BLaER1 treated with 17β-estradiol and CSF1 and Interleukin-3, amounts not matched to agents 10 nM and 100 nM (cell line): ENCODE measurements around the gene UVSSA.
"Not testable (repeated sequence)": the region's sequence is repeated elsewhere in the genome, so short reads cannot be mapped to it uniquely, and the experiment has no call there.

Experiments used
- H3K27ac ChIP-seq, 11 experiments: shearing (Covaris generic); formaldehyde crosslinking; 2 replicates each; pipeline ENCODE4 v1.8.1; 2022
- H3K27me3 ChIP-seq, 11 experiments: shearing (Covaris generic); formaldehyde crosslinking; 2 replicates each; pipeline ENCODE4 v1.8.1; 2022
- H3K36me3 ChIP-seq, 11 experiments: shearing (Covaris generic); formaldehyde crosslinking; 2 replicates each; pipeline ENCODE4 v1.8.1; 2022
- H3K4me1 ChIP-seq, 10 experiments: shearing (Covaris generic); formaldehyde crosslinking; 2 replicates each; pipeline ENCODE4 v1.8.1; 2022
- H3K4me2 ChIP-seq, 11 experiments: shearing (Covaris generic); formaldehyde crosslinking; 2 replicates each; pipeline ENCODE4 v1.8.1; 2022
- H3K4me3 ChIP-seq, 10 experiments: shearing (Covaris generic); formaldehyde crosslinking; 2 replicates each; pipeline ENCODE4 v1.8.1; 2022
- H3K9ac ChIP-seq, 11 experiments: shearing (Covaris generic); formaldehyde crosslinking; 2 replicates each; pipeline ENCODE4 v1.8.1; 2022
- H3K9me3 ChIP-seq, 11 experiments: shearing (Covaris generic); formaldehyde crosslinking; replicated peaks in 1 of 11; 2 replicates each; pipeline ENCODE4 v1.8.1; 2022
- H4K20me1 ChIP-seq, 11 experiments: shearing (Covaris generic); formaldehyde crosslinking; 2 replicates each; pipeline ENCODE4 v1.8.1; 2022
- Cebpa-rat ChIP-seq, 11 experiments: shearing (Covaris generic); IDR thresholded peaks; 2 replicates each; pipeline ENCODE4 v1.8.1; 2022

The UVSSA gene

GRCh38 chr4:1321946-1322650, 24.9 kb upstream of the UVSSA start:
- Histone ChIP-seq H3K9me3 (no peaks in the 10 kb centered on the region), H3K4me2 (no peak overlapping the region), H3K4me1 (peaks cover 0 to 18% (median 10%) of the 10 kb centered on the region in 10 experiments; a peak in 15 of 20 replicates), H3K27me3 (no peaks in the 10 kb centered on the region), H3K9ac (no peak overlapping the region), H3K4me3 (no peak overlapping the region), H4K20me1 (peaks cover 18 to 93% (median 60%) of the 10 kb centered on the region in 11 experiments; a peak in 21 of 22 replicates), H3K36me3 (peaks cover 89 to 100% (median 98%) of the 10 kb centered on the region in 11 experiments), H3K27ac (no peak overlapping the region)
- no peak for TF ChIP-seq Cebpa-rat (IDR thresholded peaks at IDR 0.05)

GRCh38 chr4:1323280-1323634, 23.8 kb upstream of the UVSSA start:
- peaks cover 24 to 95% (median 69%) of the 10 kb centered on the region in 11 experiments; a peak in 21 of 22 replicates for H4K20me1 ChIP-seq
- H3K9me3 ChIP-seq = no peaks in the 10 kb centered on the region
- no peak overlapping the region for H3K4me3 ChIP-seq
- H3K36me3 ChIP-seq = peaks cover 91 to 100% (median 99%) of the 10 kb centered on the region in 11 experiments
- H3K4me1 ChIP-seq = peaks cover 0 to 27% (median 15%) of the 10 kb centered on the region in 10 experiments; a peak in 15 of 20 replicates
- TF ChIP-seq Cebpa-rat (IDR thresholded peaks at IDR 0.05) = no peak
- H3K27ac ChIP-seq = no peak overlapping the region
- H3K4me2 ChIP-seq = no peak overlapping the region
- H3K27me3 ChIP-seq = no peaks in the 10 kb centered on the region
- no peak overlapping the region for H3K9ac ChIP-seq

- Histone ChIP-seq H3K4me3 (no peak overlapping the region), H3K9ac (no peak overlapping the region), H3K27ac (no peak overlapping the region), H3K27me3 (no peaks in the 10 kb centered on the region), H3K36me3 (peaks cover 89 to 100% (median 99%) of the 10 kb centered on the region in 11 experiments), H3K4me2 (no peak overlapping the region), H3K4me1 (peaks cover 0 to 32% (median 16%) of the 10 kb centered on the region in 10 experiments; a peak in 16 of 20 replicates), H4K20me1 (peaks cover 18 to 95% (median 69%) of the 10 kb centered on the region in 11 experiments; a peak in 21 of 22 replicates), H3K9me3 (no peaks in the 10 kb centered on the region)
- no peak for TF ChIP-seq Cebpa-rat (IDR thresholded peaks at IDR 0.05)
These were observed 23.2 kb upstream of the UVSSA start for GRCh38 chr4:1323635-1324442.

- H3K27ac ChIP-seq, H3K4me2 ChIP-seq, H3K9ac ChIP-seq, H3K9me3 ChIP-seq, H3K27me3 ChIP-seq, H3K4me3 ChIP-seq: not testable (repeated sequence)
- Histone ChIP-seq H4K20me1 (peaks cover 20 to 95% (median 69%) of the 10 kb centered on the region in 11 experiments; a peak in 21 of 22 replicates), H3K4me1 (peaks cover 0 to 40% (median 24%) of the 10 kb centered on the region in 10 experiments; a peak in 14 of 20 replicates), H3K36me3 (peaks cover 89 to 100% (median 99%) of the 10 kb centered on the region in 11 experiments)
These were observed 22.4 kb upstream of the UVSSA start for GRCh38 chr4:1324443-1325175.

GRCh38 chr4:1325176-1325480, 21.9 kb upstream of the UVSSA start:
- H3K9me3 ChIP-seq = no peaks in the 10 kb centered on the region
- no peak for TF ChIP-seq Cebpa-rat (IDR thresholded peaks at IDR 0.05)
- no peak overlapping the region for H3K9ac ChIP-seq
- H3K4me2 ChIP-seq = no peak overlapping the region
- H3K4me3 ChIP-seq = no peak overlapping the region
- H3K4me1 ChIP-seq = peaks cover 0 to 45% (median 29%) of the 10 kb centered on the region in 10 experiments; a peak in 14 of 20 replicates
- H4K20me1 ChIP-seq = peaks cover 22 to 96% (median 73%) of the 10 kb centered on the region in 11 experiments; a peak in 21 of 22 replicates
- H3K36me3 ChIP-seq = peaks cover 89 to 100% (median 99%) of the 10 kb centered on the region in 11 experiments
- H3K27ac ChIP-seq = no peak overlapping the region
- H3K27me3 ChIP-seq = no peaks in the 10 kb centered on the region

GRCh38 chr4:1325681-1326635, 21.1 kb upstream of the UVSSA start:
- Histone ChIP-seq H3K36me3 (peaks cover 87 to 100% (median 95%) of the 10 kb centered on the region in 11 experiments), H3K9me3 (no peaks in the 10 kb centered on the region), H3K9ac (peak overlapping the region in 3 of 11 experiments; percentile 3 to 24 (median 11); a peak in 3 of 22 replicates), H3K27me3 (no peaks in the 10 kb centered on the region), H3K4me2 (peak overlapping the region in 5 of 11 experiments; percentile 20 to 67 (median 50); a peak in 9 of 22 replicates), H4K20me1 (peaks cover 27 to 96% (median 76%) of the 10 kb centered on the region in 11 experiments; a peak in 21 of 22 replicates), H3K4me3 (no peak overlapping the region), H3K4me1 (peaks cover 1 to 52% (median 32%) of the 10 kb centered on the region in 10 experiments; a peak in 16 of 20 replicates), H3K27ac (no peak overlapping the region)
- TF ChIP-seq Cebpa-rat (IDR thresholded peaks at IDR 0.05) = no peak

- H3K27ac ChIP-seq = peak overlapping the region in 2 of 11 experiments; percentile 25 to 30; a peak in 3 of 22 replicates
- peaks cover 11 to 62% (median 41%) of the 10 kb centered on the region in 10 experiments; a peak in 18 of 20 replicates for H3K4me1 ChIP-seq
These were observed 20.1 kb upstream of the UVSSA start for GRCh38 chr4:1326751-1327525.

More at GRCh38 chr4:1326751-1327525, 20.1 kb upstream of the UVSSA start:
- Histone ChIP-seq H3K27me3 (no peaks in the 10 kb centered on the region), H4K20me1 (peaks cover 31 to 99% (median 79%) of the 10 kb centered on the region in 11 experiments), H3K9me3 (no peaks in the 10 kb centered on the region), H3K4me2 (peak overlapping the region in 7 of 11 experiments; percentile 20 to 67 (median 50); a peak in 13 of 22 replicates), H3K4me3 (no peak overlapping the region), H3K9ac (peak overlapping the region in 6 of 11 experiments; percentile 1 to 41 (median 24); a peak in 8 of 22 replicates), H3K36me3 (peaks cover 90 to 100% (median 95%) of the 10 kb centered on the region in 11 experiments)
- no peak for TF ChIP-seq Cebpa-rat (IDR thresholded peaks at IDR 0.05)
